HCT116 (cell line): ENCODE data around the gene GCDH.

ENCODE experiments used
- CTCF ChIP-seq, 3 experiments: fragments of 200-600 bp in 1 of 3; sonication (generic) in 1 of 3; IDR thresholded peaks in 2 of 3; conservative IDR thresholded peaks in 1 of 3; 2 replicates each; pipeline ENCODE4 v1.5.1; 2012 to 2017; ENCODE audit warnings: low read depth in 2 of 3, low read length in 2 of 3, antibody characterized with exemption in 1 of 3, borderline replicate concordance in 1 of 3, control low read depth in 1 of 3, mild to moderate bottlenecking in 1 of 3, mixed read lengths in 1 of 3, mixed run types in 1 of 3, moderate library complexity in 1 of 3; ENCODE audit not compliant: insufficient read depth in 1 of 3
- ELF1 ChIP-seq: IDR thresholded peaks from 2 replicates; pipeline ENCODE4 v1.6.1; 2012; ENCODE audit warnings: low read depth, borderline replicate concordance
- EZH2 ChIP-seq: fragments of 200-600 bp; sonication (generic); IDR thresholded peaks from 2 replicates; pipeline ENCODE4 v1.6.1; 2017; ENCODE audit warnings: antibody characterized with exemption, mixed run types
- JUND ChIP-seq: IDR thresholded peaks from 2 replicates; pipeline ENCODE4 v1.6.1; 2012
- POLR2A ChIP-seq: IDR thresholded peaks from 2 replicates; pipeline ENCODE4 v1.7.0; 2011; ENCODE audit warnings: borderline replicate concordance; ENCODE audit not compliant: insufficient read depth, insufficient read length; ENCODE audit errors: extremely low read depth
- RAD21 ChIP-seq: IDR thresholded peaks from 2 replicates; pipeline ENCODE4 v1.6.1; 2012; ENCODE audit warnings: low read depth, mild to moderate bottlenecking
- SP1 ChIP-seq: IDR thresholded peaks from 2 replicates; pipeline ENCODE4 v1.6.1; 2012; ENCODE audit warnings: low read depth
- YY1 ChIP-seq: IDR thresholded peaks from 2 replicates; pipeline ENCODE4 v1.6.1; 2011; ENCODE audit warnings: low read length, low read depth, moderate library complexity, mild to moderate bottlenecking; ENCODE audit not compliant: insufficient replicate concordance; ENCODE audit errors: extremely low read depth
- ZBTB33 ChIP-seq: IDR thresholded peaks from 2 replicates; pipeline ENCODE4 v1.6.1; 2011; ENCODE audit warnings: mild to moderate bottlenecking, low read length, moderate library complexity; ENCODE audit not compliant: insufficient replicate concordance; ENCODE audit errors: extremely low read depth
- ZFX ChIP-seq: fragments of 450-650 bp; IDR thresholded peaks from 2 replicates; pipeline ENCODE4 v1.6.1; 2017

- TF ChIP-seq CTCF (IDR thresholded peaks at IDR 0.05 in 2 of 3, conservative IDR thresholded peaks at IDR 0.05 in 1 of 3; ENCODE audit: borderline replicate concordance in 1 of 3, insufficient read depth in 1 of 3, low read depth in 2 of 3, low read length in 2 of 3) (no peak), SP1 (no peak), RAD21 (no peak), EZH2 (no peak), ZFX (no peak), YY1 (no peak), POLR2A (no peak), ELF1 (no peak), JUND (no peak), ZBTB33 (no peak)
These were observed 4.3 kb upstream of the GCDH start for GRCh38 chr19:12886651-12886968.
